ENCODE measurements around the gene ZNF683. TPM values are rescaled to one million over a fixed set of nuclear protein-coding genes. Genes with fewer than 3 reads are reported as not detected.

The ZNF683 gene
- total and polyA plus RNA-seq, 2 donors (not counting 3 experiments of a cell fraction or from before 2014, with no cell fraction given) = not detected

DNA sequence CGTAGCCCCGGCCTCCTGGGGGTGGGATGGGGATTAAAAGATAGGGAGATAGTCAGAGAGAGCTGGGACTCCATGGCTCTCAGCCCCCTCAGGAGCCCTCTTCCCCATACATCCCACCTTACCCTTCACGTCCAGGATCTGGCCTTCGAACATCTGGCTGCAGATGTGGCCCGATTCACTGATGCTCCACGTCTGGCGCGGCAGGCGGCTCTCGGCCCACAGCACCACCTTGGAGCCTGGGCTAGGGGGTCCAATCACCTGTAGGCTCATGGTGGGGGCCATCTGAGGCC is 50.6 kb downstream of the ZNF683 start:
- DNase-seq (ENCODE audit: low read depth, low spot score) (no peak), FAIRE-seq (no peak)
- Histone ChIP-seq H3K4me2 (ENCODE audit: insufficient read depth, low read length) (no peak overlapping the region), H3K4me3 (replicated peaks in 1 of 3; ENCODE audit: insufficient read depth in 1 of 3, low read depth in 1 of 3, low read length in 3 of 3) (no peak overlapping the region), H2AFZ (ENCODE audit: low read depth, low read length) (no peak overlapping the region), H4K20me1 (replicated peaks; ENCODE audit: control insufficient read depth, extremely low read depth, insufficient read depth, low read length) (no peaks in the 10 kb centered on the region), H3K9me3 (replicated peaks; ENCODE audit: control insufficient read depth, insufficient read depth, low read length) (no peaks in the 10 kb centered on the region), H3K9ac (replicated peaks; ENCODE audit: extremely low read depth, insufficient read depth, low read length) (no peak overlapping the region), H3K36me3 (ENCODE audit: control insufficient read depth in 2 of 2, extremely low read depth in 1 of 2, insufficient read depth in 2 of 2, low read length in 2 of 2) (no peaks in the 10 kb centered on the region), H3K9me1 (replicated peaks; ENCODE audit: control insufficient read depth, extremely low read depth, insufficient read depth, low read length) (no peaks in the 10 kb centered on the region), H3K27me3 (ENCODE audit: control insufficient read depth in 2 of 2, insufficient read depth in 2 of 2, low read length in 2 of 2) (no peaks in the 10 kb centered on the region), H3K4me1 (ENCODE audit: control insufficient read depth, extremely low read depth, insufficient read depth, low read length) (no peaks in the 10 kb centered on the region), H3K79me2 (ENCODE audit: control insufficient read depth, insufficient read depth, low read length) (no peaks in the 10 kb centered on the region), H3K27ac (ENCODE audit: insufficient read depth, low read depth, low read length) (no peak overlapping the region)
- intact Hi-C loops (cut with micrococcal nuclease) = loop anchor here (5.0 kb wide), 1 partner anchor 40 kb away; no protein-coding TSS in a partner anchor
- ChIA-PET CTCF (interaction anchor here (0.6 to 7.4 kb wide), 47 partner anchors 8 to 427 kb away, joined by 3 to 132 read pairs (median 4); partner anchors contain the start of genes C1orf232, CATSPER4, CEP85 and CNKSR1), POLR2A (no interaction called here)
- TF ChIP-seq POLR2A (IDR thresholded peaks at IDR 0.05; ENCODE audit: low read depth, low read length) (no peak), EZH2 (IDR thresholded peaks at IDR 0.05; ENCODE audit: borderline replicate concordance, low read depth, low read length, severe bottlenecking) (no peak), JUN (IDR thresholded peaks at IDR 0.05; ENCODE audit: borderline replicate concordance, insufficient read depth, insufficient read length, low read depth) (no peak), CTCF (IDR thresholded peaks at IDR 0.05; ENCODE audit: extremely low read depth in 1 of 2, insufficient read depth in 1 of 2, low read depth in 1 of 2, low read length in 2 of 2) (no peak), MAX (IDR thresholded peaks at IDR 0.05; ENCODE audit: insufficient read depth, insufficient read length) (no peak), FOS (IDR thresholded peaks at IDR 0.05; ENCODE audit: borderline replicate concordance, insufficient read depth, low read length) (no peak), MYC (IDR thresholded peaks at IDR 0.05; ENCODE audit: low read depth, low read length) (no peak), POLR2AphosphoS5 (IDR thresholded peaks at IDR 0.05; ENCODE audit: insufficient read depth, low read depth, low read length) (no peak), GATA2 (IDR thresholded peaks at IDR 0.05; ENCODE audit: insufficient read depth, insufficient read length, low read depth, low read length) (no peak)
- dilution Hi-C loops (cut with MboI; ENCODE audit: extremely low pct_ligation_motif_present, low sequenced_read_pairs) = no loop called here
- no TSS peak for BruUV-seq (replicated peaks)

Data from endothelial cell of umbilical vein (primary cell).